Esophagus squamous epithelium (tissue), 4 donors: ENCODE measurements around the gene MGMT.

Experiments used
- CTCF ChIP-seq, 6 experiments: fragments of 450-650 bp in 4 of 6; fragments of 200-600 bp in 2 of 6; sonication (generic) in 2 of 6; IDR thresholded peaks; one replicate each; pipeline ENCODE4 v1.5.1; 2016 to 2019; ENCODE audit warnings: antibody characterized with exemption in 6 of 6, mild to moderate bottlenecking in 4 of 6, moderate library complexity in 4 of 6
- POLR2A ChIP-seq, 4 donors: fragments of 450-650 bp; IDR thresholded peaks; one replicate each; pipeline ENCODE4 v1.6.1; 2017; ENCODE audit warnings: antibody characterized with exemption in 4 of 4, mild to moderate bottlenecking in 4 of 4, moderate library complexity in 3 of 4

- TF ChIP-seq CTCF (IDR thresholded peaks at IDR 0.05) (no peak), POLR2A (IDR thresholded peaks at IDR 0.05) (no peak)
Observed at GRCh38 chr10:129562487-129562886, 95.4 kb downstream of the MGMT start.
